Gastrocnemius medialis (tissue), 4 donors: ENCODE data around the gene NHSL1.

Experiments
- POLR2A ChIP-seq, 2 donors: fragments of 450-650 bp; IDR thresholded peaks; one replicate each; pipeline ENCODE4 v1.6.1; 2017; ENCODE audit warnings: antibody characterized with exemption in 2 of 2, mild to moderate bottlenecking in 2 of 2, moderate library complexity in 2 of 2
- TF ChIP-seq, protein P1 (sequence below), 5 experiments: fragments of 450-650 bp in 3 of 5; fragments of 200-600 bp in 2 of 5; sonication (generic) in 2 of 5; IDR thresholded peaks in 4 of 5; conservative IDR thresholded peaks in 1 of 5; 1 replicate in 4 of 5; 2 replicates in 1 of 5; pipeline ENCODE4 v1.5.1; 2016 to 2019; ENCODE audit warnings: antibody characterized with exemption in 5 of 5, mild to moderate bottlenecking in 3 of 5, moderate library complexity in 3 of 5

DNA sequence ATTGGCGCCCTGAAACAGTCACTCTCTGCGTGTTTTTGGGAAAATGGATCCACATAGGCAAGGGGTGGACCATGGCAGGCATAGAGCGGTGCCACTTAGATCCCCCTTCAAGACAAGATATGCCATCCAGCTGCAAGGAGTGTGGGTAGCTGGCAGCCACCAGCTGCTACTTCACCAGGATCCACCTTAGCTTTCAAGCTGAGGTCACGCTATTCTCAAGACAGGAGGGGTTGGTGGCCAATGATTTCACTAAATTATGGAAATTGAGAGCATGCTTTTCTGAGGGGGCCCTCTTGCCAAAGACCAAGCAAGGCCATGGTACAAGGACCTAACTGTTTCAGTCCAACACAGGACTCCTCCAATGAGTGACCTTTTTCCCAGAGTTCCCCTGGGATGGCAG is 78.9 kb downstream of the NHSL1 start:
- TF ChIP-seq, protein P1, sequence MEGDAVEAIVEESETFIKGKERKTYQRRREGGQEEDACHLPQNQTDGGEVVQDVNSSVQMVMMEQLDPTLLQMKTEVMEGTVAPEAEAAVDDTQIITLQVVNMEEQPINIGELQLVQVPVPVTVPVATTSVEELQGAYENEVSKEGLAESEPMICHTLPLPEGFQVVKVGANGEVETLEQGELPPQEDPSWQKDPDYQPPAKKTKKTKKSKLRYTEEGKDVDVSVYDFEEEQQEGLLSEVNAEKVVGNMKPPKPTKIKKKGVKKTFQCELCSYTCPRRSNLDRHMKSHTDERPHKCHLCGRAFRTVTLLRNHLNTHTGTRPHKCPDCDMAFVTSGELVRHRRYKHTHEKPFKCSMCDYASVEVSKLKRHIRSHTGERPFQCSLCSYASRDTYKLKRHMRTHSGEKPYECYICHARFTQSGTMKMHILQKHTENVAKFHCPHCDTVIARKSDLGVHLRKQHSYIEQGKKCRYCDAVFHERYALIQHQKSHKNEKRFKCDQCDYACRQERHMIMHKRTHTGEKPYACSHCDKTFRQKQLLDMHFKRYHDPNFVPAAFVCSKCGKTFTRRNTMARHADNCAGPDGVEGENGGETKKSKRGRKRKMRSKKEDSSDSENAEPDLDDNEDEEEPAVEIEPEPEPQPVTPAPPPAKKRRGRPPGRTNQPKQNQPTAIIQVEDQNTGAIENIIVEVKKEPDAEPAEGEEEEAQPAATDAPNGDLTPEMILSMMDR (IDR thresholded peaks at IDR 0.05 in 4 of 5, conservative IDR thresholded peaks at IDR 0.05 in 1 of 5) = no peak
- TF ChIP-seq POLR2A (IDR thresholded peaks at IDR 0.05) = no peak
